ENCODE measurements around the gene NTN1. TPM values are rescaled to one million over a fixed set of nuclear protein-coding genes. Genes with fewer than 3 reads are reported as not detected.

Gene NTN1
- total RNA-seq, 5 donors from 2014 or later (not counting 1 experiment from before 2014, with no cell fraction given), result 0.07 to 0.15 (median 0.12) TPM; not detected in 1

DNA sequence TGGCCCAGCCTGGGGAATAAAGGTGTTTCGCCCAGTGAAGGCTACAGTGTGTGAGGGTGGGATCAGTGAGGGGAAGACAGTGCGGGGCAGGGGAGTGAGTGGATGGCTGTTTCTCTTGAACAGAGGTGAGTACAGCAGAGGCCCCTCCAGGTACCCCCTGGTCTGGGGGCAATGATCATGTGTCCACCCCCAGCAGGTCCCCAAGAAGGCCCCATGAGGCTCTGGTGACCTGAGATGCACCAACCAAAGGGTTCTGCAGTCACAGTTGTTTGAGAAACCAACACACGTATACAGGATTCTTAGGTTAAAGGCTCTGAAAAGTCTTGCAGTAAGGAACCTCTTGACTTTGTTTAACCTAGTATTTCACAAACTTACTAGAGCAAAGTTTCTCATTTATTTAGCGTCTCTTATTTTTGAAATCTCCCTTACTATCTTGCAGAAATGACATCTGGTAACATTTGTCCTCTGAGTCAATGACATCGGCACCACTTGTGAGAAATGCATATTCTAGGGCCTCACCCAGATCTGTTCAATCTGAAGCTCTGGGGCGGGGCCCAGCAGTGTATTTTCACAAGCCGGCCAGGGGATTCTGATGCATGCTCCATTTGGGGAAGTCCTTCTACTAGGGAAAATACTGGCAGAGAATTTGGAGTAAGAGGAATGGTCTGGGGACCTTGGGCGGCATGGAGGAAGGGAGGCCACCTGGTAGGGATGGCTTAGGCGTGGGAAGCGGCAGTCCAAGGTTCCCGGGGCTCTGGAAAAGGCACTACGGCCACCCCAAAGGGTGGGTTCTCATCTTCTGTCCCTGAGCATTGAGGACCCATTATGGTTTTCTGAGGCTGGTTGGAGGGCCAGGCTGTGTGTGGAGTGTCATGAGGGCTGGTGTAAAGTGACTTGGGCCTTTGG lies 217.3 kb downstream of the NTN1 start:
- Mint-ChIP-seq H3K9me3 (no peaks in the 10 kb centered on the region), H3K27ac (peak overlapping the region in 1 of 2 donors; percentile 28), H3K36me3 (no peaks in the 10 kb centered on the region), H3K4me3 (peak overlapping the region; percentile 75 to 81 (median 81)), H3K27me3 (peaks cover 3 to 7% of the 10 kb centered on the region in 2 donors), H3K4me1 (peaks cover 12 to 19% (median 15%) of the 10 kb centered on the region in 3 donors)
- H3K27me3 ChIP-seq (replicated peaks in 1 of 2; ENCODE audit: control insufficient read depth in 2 of 2, extremely low read depth in 1 of 2, insufficient read depth in 2 of 2, low read length in 1 of 2), result peaks cover 0 to 17% of the 10 kb centered on the region in 2 experiments
- no peak for DNase-seq
- ChIA-PET CTCF (no interaction called here), POLR2A (no interaction called here)
- no peaks in the 10 kb centered on the region for H3K9me3 ChIP-seq
- no peak overlapping the region for H3K4me3 ChIP-seq (ENCODE audit: control insufficient read depth in 1 of 2, extremely low read depth in 1 of 2, low read length in 1 of 2)
- ATAC-seq (replicated peaks in 1 of 4), result no peak
- 92% methylated on average over 10 of the region's 12 CpGs for WGBS (ENCODE audit: insufficient coverage)
- H3K4me1 ChIP-seq (ENCODE audit: control insufficient read depth in 1 of 2, extremely low read depth in 1 of 2, insufficient read depth in 2 of 2, low read length in 2 of 2), result peaks cover 0 to 25% of the 10 kb centered on the region in 2 experiments
- no peak overlapping the region for H3K27ac ChIP-seq (ENCODE audit: low read length)
- no peaks in the 10 kb centered on the region for H3K36me3 ChIP-seq (ENCODE audit: control insufficient read depth in 2 of 2, extremely low read depth in 1 of 2, insufficient read depth in 1 of 2, low read length in 1 of 2)

DNA sequence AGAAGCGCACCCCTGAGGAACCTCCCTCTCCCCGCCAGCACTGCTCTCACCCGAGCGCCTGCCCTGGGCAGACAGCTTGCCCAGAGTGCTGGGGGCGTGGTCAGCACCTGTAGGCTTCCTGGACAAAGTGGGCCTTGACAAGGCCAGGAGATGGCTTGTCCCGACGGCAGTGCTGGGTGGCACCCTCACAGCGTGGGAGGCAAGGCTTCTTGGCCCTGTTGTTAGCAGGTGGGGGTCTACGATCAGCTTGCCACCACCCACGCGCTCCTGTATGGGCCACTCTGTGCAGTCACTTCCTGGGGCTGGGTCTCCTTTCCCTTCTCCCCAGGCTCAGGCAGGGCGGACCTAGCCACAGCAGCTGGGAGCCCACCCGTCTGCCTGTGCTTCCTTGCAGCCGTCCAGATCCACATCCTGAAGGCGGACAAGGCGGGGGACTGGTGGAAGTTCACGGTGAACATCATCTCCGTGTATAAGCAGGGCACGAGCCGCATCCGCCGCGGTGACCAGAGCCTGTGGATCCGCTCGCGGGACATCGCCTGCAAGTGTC lies 218.0 kb downstream of the NTN1 start:
- Histone ChIP-seq H3K9me3 (no peaks in the 10 kb centered on the region), H3K27me3 (replicated peaks in 1 of 2; ENCODE audit: control insufficient read depth in 2 of 2, extremely low read depth in 1 of 2, insufficient read depth in 2 of 2, low read length in 1 of 2) (peaks cover 0 to 12% of the 10 kb centered on the region in 2 experiments), H3K4me1 (ENCODE audit: control insufficient read depth in 1 of 2, extremely low read depth in 1 of 2, insufficient read depth in 2 of 2, low read length in 2 of 2) (peaks cover 0 to 25% of the 10 kb centered on the region in 2 experiments), H3K36me3 (ENCODE audit: control insufficient read depth in 2 of 2, extremely low read depth in 1 of 2, insufficient read depth in 1 of 2, low read length in 1 of 2) (no peaks in the 10 kb centered on the region), H3K4me3 (ENCODE audit: control insufficient read depth in 1 of 2, extremely low read depth in 1 of 2, low read length in 1 of 2) (peak overlapping the region; percentile 54 to 63), H3K27ac (ENCODE audit: low read length) (no peak overlapping the region)
- WGBS (ENCODE audit: insufficient coverage), result 20% methylated on average over 22 of the region's 27 CpGs
- DNase-seq (peak in 4 of 35 experiments; percentile 7 to 15 (median 14)), ATAC-seq (replicated peaks in 1 of 4) (peak; percentile 9 to 24 (median 14))
- Mint-ChIP-seq H3K4me1 (peaks cover 12 to 19% (median 15%) of the 10 kb centered on the region in 3 donors), H3K27ac (no peak overlapping the region), H3K36me3 (no peaks in the 10 kb centered on the region), H3K4me3 (peak overlapping the region; percentile 75 to 81 (median 81)), H3K9me3 (no peaks in the 10 kb centered on the region), H3K27me3 (peaks cover 2 to 3% of the 10 kb centered on the region in 2 donors)
- POLR2A ChIA-PET, result no interaction called here
- CTCF ChIA-PET, result no interaction called here

DNA sequence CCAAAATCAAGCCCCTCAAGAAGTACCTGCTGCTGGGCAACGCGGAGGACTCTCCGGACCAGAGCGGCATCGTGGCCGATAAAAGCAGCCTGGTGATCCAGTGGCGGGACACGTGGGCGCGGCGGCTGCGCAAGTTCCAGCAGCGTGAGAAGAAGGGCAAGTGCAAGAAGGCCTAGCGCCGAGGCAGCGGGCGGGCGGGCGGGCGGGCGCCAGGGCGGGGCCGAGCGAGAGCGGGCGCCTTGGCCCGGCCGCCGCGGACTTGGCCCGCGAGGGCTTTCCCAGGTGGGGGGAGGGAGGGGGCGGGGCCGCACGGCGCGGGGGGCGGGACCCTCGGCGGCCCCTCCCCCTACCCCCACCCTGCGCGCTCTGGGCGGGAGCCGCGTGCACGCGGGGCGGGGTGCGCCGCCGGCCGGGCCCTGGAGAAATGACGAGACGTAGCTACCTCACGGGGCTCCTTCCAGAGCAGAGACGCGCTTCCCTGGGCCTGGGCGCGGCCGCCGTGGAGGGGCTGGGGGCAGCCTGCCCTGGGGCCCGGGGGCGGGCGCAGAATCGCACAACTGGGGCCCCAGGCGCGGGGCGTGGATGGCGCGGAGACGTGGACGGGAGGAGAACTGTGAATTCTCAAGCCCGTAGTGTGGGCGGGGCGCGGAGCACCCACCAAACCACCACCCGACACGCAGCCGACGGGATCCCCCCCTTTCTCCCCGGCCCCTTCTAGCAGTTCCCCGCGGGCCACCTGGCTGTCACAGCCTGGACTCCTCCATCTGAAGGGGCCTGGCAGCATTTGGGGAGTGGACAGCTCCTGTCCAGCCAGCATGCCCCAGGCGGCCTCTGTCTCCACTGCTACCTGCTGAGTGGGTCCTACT lies 218.7 kb downstream of the NTN1 start:
- ChIA-PET POLR2A (no interaction called here), CTCF (no interaction called here)
- WGBS (ENCODE audit: insufficient coverage), result 3% methylated on average over 44 of the region's 84 CpGs

DNA sequence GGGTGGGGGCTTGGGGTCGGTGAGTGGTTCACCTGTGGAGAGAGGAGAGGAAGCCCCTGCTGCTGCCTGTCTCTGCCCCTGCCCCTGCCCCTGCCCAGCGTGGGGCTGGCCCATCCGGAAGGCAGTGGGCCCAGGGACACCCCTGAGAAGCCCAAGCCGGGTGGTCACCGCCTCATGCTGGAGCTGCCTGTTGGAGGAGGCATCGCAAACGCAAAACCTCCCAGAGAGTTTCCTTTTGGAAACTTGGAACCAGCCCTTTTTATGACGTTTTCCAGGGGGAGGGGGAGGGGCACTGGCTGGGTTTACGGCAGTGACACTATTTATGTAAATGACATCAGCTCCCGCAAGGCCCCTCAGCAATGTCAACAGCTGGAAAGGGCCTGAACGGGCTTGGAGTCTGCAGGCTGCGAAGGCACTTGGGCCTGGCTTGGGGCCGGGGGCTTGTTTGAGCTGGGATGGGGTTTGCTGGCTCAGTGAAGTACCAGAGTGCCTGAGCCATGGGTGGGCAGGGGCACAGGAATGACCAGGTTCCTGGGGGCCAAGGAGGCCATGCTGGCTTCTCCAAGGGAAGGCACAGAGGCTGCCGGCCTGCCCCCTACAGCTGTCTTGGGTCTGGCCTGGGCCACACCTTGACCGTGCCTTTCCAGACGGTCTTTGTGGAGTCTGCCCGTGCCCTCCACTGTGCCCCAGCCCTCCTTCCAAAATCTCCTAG lies 219.5 kb downstream of the NTN1 start:
- DNase-seq (peak in 1 of 35 experiments; percentile 7), ATAC-seq (replicated peaks in 1 of 4) (peak in 1 of 4 experiments; percentile 3)
- POLR2A ChIA-PET, result no interaction called here
- H3K4me3 Mint-ChIP-seq, result peak overlapping the region; percentile 49 to 81 (median 72)
- Histone ChIP-seq H3K9me3 (no peaks in the 10 kb centered on the region), H3K36me3 (ENCODE audit: control insufficient read depth in 2 of 2, extremely low read depth in 1 of 2, insufficient read depth in 1 of 2, low read length in 1 of 2) (no peaks in the 10 kb centered on the region), H3K27ac (ENCODE audit: low read length) (peak overlapping the region; percentile 49), H3K4me1 (ENCODE audit: control insufficient read depth in 1 of 2, extremely low read depth in 1 of 2, insufficient read depth in 2 of 2, low read length in 2 of 2) (peaks cover 0 to 25% of the 10 kb centered on the region in 2 experiments), H3K4me3 (ENCODE audit: control insufficient read depth in 1 of 2, extremely low read depth in 1 of 2, low read length in 1 of 2) (peak overlapping the region; percentile 50 to 57), H3K27me3 (replicated peaks in 1 of 2; ENCODE audit: control insufficient read depth in 2 of 2, extremely low read depth in 1 of 2, insufficient read depth in 2 of 2, low read length in 1 of 2) (peaks cover 0 to 6% of the 10 kb centered on the region in 2 experiments)
- WGBS (ENCODE audit: insufficient coverage), result 96% methylated on average over 17 of the region's 17 CpGs
- peaks cover under 1% of the 10 kb centered on the region for H3K36me3 Mint-ChIP-seq
- H3K4me1 Mint-ChIP-seq, result peaks cover 12 to 19% (median 15%) of the 10 kb centered on the region in 3 donors
- no peaks in the 10 kb centered on the region for H3K27me3 Mint-ChIP-seq
- no peaks in the 10 kb centered on the region for H3K9me3 Mint-ChIP-seq
- CTCF ChIA-PET, result no interaction called here
- H3K27ac Mint-ChIP-seq, result no peak overlapping the region

More for the DNA sequence above, 218.7 kb downstream of the NTN1 start:
- Histone ChIP-seq H3K27me3 (replicated peaks in 1 of 2; ENCODE audit: control insufficient read depth in 2 of 2, extremely low read depth in 1 of 2, insufficient read depth in 2 of 2, low read length in 1 of 2) (peaks cover 0 to 8% of the 10 kb centered on the region in 2 experiments), H3K9me3 (no peaks in the 10 kb centered on the region), H3K4me1 (ENCODE audit: control insufficient read depth in 1 of 2, extremely low read depth in 1 of 2, insufficient read depth in 2 of 2, low read length in 2 of 2) (peaks cover 0 to 25% of the 10 kb centered on the region in 2 experiments), H3K36me3 (ENCODE audit: control insufficient read depth in 2 of 2, extremely low read depth in 1 of 2, insufficient read depth in 1 of 2, low read length in 1 of 2) (no peaks in the 10 kb centered on the region), H3K27ac (ENCODE audit: low read length) (peak overlapping the region; percentile 49), H3K4me3 (ENCODE audit: control insufficient read depth in 1 of 2, extremely low read depth in 1 of 2, low read length in 1 of 2) (peak overlapping the region; percentile 57 to 63)
- ATAC-seq (replicated peaks in 1 of 4) (peak; percentile 85 to 89 (median 87)), DNase-seq (peak; percentile 24 to 82 (median 58))
- Mint-ChIP-seq H3K4me1 (peaks cover 12 to 19% (median 15%) of the 10 kb centered on the region in 3 donors), H3K9me3 (no peaks in the 10 kb centered on the region), H3K36me3 (no peaks in the 10 kb centered on the region), H3K27ac (no peak overlapping the region), H3K4me3 (peak overlapping the region; percentile 75 to 81 (median 81)), H3K27me3 (peaks cover 2 to 3% of the 10 kb centered on the region in 2 donors)

DNA sequence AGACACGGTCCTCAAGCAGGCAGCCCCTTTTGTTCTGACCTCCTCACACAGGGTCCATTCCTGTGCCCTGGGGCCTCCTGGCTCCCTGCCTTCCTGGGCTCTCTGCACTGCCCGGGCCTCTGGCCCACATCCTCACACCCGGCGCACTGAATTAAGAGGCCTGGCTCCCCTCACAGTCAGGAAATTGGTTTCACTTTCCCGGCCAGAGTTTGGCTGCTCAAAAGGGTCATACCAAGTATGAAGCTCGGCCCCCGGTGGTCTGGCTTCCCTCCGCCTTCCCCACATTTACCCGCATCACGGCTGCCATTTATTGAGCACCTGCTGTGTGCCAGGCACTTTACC lies 220.0 kb downstream of the NTN1 start:
- H3K27ac ChIP-seq (ENCODE audit: low read length), result no peak overlapping the region

More for the DNA sequence above, 220.0 kb downstream of the NTN1 start:
- Histone ChIP-seq H3K4me3 (ENCODE audit: control insufficient read depth in 1 of 2, extremely low read depth in 1 of 2, low read length in 1 of 2) (no peak overlapping the region), H3K27me3 (replicated peaks in 1 of 2; ENCODE audit: control insufficient read depth in 2 of 2, extremely low read depth in 1 of 2, insufficient read depth in 2 of 2, low read length in 1 of 2) (peaks cover 0 to 6% of the 10 kb centered on the region in 2 experiments), H3K9me3 (no peaks in the 10 kb centered on the region), H3K36me3 (ENCODE audit: control insufficient read depth in 2 of 2, extremely low read depth in 1 of 2, insufficient read depth in 1 of 2, low read length in 1 of 2) (no peaks in the 10 kb centered on the region), H3K4me1 (ENCODE audit: control insufficient read depth in 1 of 2, extremely low read depth in 1 of 2, insufficient read depth in 2 of 2, low read length in 2 of 2) (peaks cover 0 to 25% of the 10 kb centered on the region in 2 experiments)
- H3K9me3 Mint-ChIP-seq, result no peaks in the 10 kb centered on the region
- ChIA-PET CTCF (no interaction called here), POLR2A (no interaction called here)
- peaks cover 3% of the 10 kb centered on the region for H3K36me3 Mint-ChIP-seq
- 74% methylated on average over 10 of the region's 10 CpGs for WGBS (ENCODE audit: insufficient coverage)
- peak overlapping the region in 1 of 2 donors; percentile 67 for H3K27ac Mint-ChIP-seq
- peak overlapping the region; percentile 49 to 81 (median 57) for H3K4me3 Mint-ChIP-seq
- H3K27me3 Mint-ChIP-seq, result no peaks in the 10 kb centered on the region
- peaks cover 12 to 19% (median 15%) of the 10 kb centered on the region in 3 donors for H3K4me1 Mint-ChIP-seq
- no peak for ATAC-seq (replicated peaks in 1 of 4)
- DNase-seq, result peak in 1 of 35 experiments; percentile 10

Measured in T-cell (primary cell).